Lower leg skin (tissue), 4 donors: ENCODE results near the gene OSM. TPM values are rescaled to one million over a fixed set of nuclear protein-coding genes. Genes with fewer than 3 reads are reported as not detected.

Experiments used
- DNase-seq, 2 donors: peaks; one replicate each; pipeline ENCODE4 v3.0.0-alpha.2; 2019; ENCODE audit warnings: low spot score in 2 of 2
- H3K4me3 ChIP-seq: fragments of 200-600 bp; sonication (generic); 2 replicates; pipeline ENCODE4 v1.5.1; 2017; ENCODE audit warnings: mild to moderate bottlenecking, low read depth; ENCODE audit not compliant: poor library complexity, severe bottlenecking
- POLR2A ChIP-seq, 2 donors: fragments of 450-650 bp; IDR thresholded peaks; one replicate each; pipeline ENCODE4 v1.6.1; 2016 to 2017; ENCODE audit warnings: antibody characterized with exemption in 2 of 2, mild to moderate bottlenecking in 1 of 2, moderate library complexity in 1 of 2
- WGBS, 2 donors: methylation state at CpG; one replicate each; pipeline ENCODE4 v1.1.5; 2018; 5-methylcytosine and 5-hydroxymethylcytosine counted together
- intact Hi-C: fragments of 100-400 bp; cut with DNase I; formaldehyde crosslinking; loops from one replicate; pipeline ENCODE4 v1.15.0; 2023; ENCODE audit warnings: low total_unique reads
- total RNA-seq, 4 donors: library from RNA; depleted of rRNA; stranded (reverse); fragments of >200 nt; gene quantifications; one replicate each; pipeline ENCODE4 v1.1.0, GENCODE V29; 2016
- TF ChIP-seq, protein P1 (sequence below), 3 donors: fragments of 450-650 bp; IDR thresholded peaks; one replicate each; pipeline ENCODE4 v1.5.1; 2016; ENCODE audit warnings: antibody characterized with exemption in 3 of 3, mild to moderate bottlenecking in 3 of 3, moderate library complexity in 2 of 3

Gene OSM
- total RNA-seq, 4 donors from 2014 or later: 0.27 to 0.34 (median 0.29) TPM; not detected in 1

DNA sequence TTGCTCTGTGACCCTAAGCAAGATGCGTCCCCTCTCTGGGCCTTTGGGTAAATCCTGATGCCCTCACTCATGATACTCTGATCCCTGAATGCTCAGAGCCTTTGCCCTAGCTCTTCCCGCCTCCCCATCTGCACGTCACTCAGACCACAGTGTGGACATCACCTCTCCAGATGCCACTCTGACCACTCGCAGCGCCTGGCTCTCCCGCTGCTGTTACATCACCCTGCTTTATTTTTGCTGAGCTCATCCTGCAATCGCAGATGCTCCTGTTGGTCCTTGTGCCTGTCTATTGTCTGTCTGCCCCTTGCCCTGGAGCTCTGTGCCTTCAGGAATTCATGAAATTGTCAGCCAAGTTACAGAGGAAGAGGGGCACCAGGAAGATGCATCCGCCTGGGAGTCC, 5.5 kb downstream of the OSM start:
- no peak for DNase-seq
- 84 to 86% methylated on average over 8 of the region's 8 CpGs for WGBS, 2 donors
- no peak overlapping the region for H3K4me3 ChIP-seq
- intact Hi-C loops: loop anchor here (10.0 kb wide), 1 partner anchor 224 kb away; no protein-coding TSS in a partner anchor
- TF ChIP-seq POLR2A (IDR thresholded peaks at IDR 0.05): no peak
- TF ChIP-seq, protein P1, sequence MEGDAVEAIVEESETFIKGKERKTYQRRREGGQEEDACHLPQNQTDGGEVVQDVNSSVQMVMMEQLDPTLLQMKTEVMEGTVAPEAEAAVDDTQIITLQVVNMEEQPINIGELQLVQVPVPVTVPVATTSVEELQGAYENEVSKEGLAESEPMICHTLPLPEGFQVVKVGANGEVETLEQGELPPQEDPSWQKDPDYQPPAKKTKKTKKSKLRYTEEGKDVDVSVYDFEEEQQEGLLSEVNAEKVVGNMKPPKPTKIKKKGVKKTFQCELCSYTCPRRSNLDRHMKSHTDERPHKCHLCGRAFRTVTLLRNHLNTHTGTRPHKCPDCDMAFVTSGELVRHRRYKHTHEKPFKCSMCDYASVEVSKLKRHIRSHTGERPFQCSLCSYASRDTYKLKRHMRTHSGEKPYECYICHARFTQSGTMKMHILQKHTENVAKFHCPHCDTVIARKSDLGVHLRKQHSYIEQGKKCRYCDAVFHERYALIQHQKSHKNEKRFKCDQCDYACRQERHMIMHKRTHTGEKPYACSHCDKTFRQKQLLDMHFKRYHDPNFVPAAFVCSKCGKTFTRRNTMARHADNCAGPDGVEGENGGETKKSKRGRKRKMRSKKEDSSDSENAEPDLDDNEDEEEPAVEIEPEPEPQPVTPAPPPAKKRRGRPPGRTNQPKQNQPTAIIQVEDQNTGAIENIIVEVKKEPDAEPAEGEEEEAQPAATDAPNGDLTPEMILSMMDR (IDR thresholded peaks at IDR 0.05): no peak

DNA sequence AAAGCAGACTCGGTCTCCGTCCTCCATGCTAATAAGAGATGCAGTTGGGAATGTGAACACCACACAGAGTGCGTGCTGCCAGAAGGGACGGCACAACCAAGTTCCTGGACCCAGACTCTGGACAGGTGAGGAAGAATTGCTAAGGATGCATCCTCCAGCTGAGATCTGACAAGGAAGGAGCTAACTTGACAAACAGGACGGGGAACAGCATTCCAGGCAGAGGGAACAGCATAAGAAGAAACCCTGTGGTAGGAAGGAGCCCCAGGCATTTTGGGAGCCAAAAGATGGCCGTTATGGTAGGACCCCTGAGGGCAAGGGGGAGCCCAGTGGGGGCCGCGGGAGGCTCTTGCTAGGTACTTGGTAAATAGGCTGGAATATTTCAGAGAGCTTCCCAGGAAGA, 6.0 kb downstream of the OSM start:
- intact Hi-C loops: loop anchor here (10.0 kb wide), 1 partner anchor 224 kb away; no protein-coding TSS in a partner anchor
- H3K4me3 ChIP-seq: no peak overlapping the region
- WGBS, 2 donors: 80 to 82% methylated on average over 8 of the region's 8 CpGs
- TF ChIP-seq, protein P1 (IDR thresholded peaks at IDR 0.05): no peak
- TF ChIP-seq POLR2A (IDR thresholded peaks at IDR 0.05): no peak
- DNase-seq: no peak

DNA sequence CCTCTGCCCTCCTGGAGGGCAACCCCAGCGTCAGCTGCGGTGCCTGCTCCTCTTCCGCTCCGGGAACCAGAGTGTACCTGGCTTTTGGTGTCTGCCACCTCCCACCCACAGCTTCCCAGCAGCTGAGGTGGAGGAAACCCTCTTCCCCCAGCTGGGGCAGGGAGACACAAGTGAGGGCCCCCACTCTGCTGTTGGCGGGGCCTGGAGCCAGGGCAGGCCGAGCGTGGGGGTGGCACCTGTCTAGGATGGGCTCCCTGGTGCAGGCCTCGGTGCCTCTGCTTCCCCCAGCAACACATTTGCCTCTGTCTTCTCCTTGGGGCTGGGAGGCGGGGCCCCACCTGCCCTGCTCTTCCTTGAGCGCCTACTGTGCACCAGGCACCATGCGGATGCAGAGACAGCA, 6.4 kb downstream of the OSM start:
- intact Hi-C loops: loop anchor here (10.0 kb wide), 1 partner anchor 225 kb away; no protein-coding TSS in a partner anchor
- TF ChIP-seq, protein P1 (IDR thresholded peaks at IDR 0.05): no peak
- no peak for TF ChIP-seq POLR2A (IDR thresholded peaks at IDR 0.05)
- 94 to 96% methylated on average over 7 to 8 of the region's 11 CpGs for WGBS, 2 donors
- no peak overlapping the region for H3K4me3 ChIP-seq
- DNase-seq: no peak

DNA sequence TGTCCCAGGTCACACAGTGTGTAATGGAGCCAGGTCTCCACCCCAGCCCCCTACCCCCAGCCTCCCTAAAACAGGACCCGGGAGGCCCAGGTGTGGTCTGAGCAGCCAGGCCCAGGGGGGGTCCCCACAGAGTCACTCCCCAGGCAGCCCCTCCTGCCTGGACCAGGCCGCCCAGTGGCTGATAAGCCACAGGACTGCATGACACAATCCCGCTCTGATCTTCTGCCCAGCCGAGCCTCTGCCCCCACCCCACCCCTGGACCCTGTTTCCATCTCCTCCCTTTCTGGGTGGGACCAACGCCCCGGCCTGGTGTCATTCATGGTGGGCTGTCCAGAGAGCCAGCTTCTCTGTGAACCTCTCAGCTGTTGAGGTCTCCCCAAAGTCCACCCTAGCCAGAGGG, 12.3 kb downstream of the OSM start:
- no peak overlapping the region for H3K4me3 ChIP-seq
- no peak for DNase-seq
- intact Hi-C loops: no loop called here
- no peak for TF ChIP-seq POLR2A (IDR thresholded peaks at IDR 0.05)
- TF ChIP-seq, protein P1 (IDR thresholded peaks at IDR 0.05): no peak
- 76 to 87% methylated on average over 5 to 6 of the region's 6 CpGs for WGBS, 2 donors

DNA sequence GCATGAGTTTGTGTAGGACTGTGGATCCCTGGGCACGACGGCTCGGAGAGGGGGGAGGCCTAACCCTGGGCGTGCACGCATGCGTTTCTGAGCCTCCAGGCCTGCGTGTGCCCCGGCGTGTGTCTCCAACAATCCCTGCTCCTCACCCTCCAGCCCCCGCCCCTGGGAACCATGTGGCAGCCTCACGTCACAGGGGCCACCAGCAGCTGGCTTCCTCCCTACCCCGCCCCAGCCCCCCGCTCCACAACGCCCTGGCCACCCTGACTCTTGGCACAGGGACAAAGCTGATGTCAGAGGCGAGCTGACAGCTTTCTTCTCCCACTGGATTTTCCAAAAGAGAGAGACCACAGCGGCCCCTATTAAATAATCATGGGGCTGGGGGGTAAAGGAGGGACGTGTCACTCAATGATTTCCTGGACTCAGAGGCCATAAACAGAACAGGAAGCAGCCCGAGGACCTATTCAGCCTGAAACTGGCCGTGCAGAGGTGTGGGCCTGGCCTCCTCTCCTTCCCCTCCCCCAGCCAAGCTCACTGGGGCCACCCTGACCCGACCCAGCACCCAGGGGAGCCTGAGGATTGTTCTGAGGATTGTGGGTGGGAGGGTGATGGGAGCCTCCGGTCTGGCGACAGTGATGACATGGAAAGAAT, 13.3 kb downstream of the OSM start:
- DNase-seq: peak in 1 of 2 donors; percentile 93
- TF ChIP-seq, protein P1 (IDR thresholded peaks at IDR 0.05): no peak
- TF ChIP-seq POLR2A (IDR thresholded peaks at IDR 0.05): no peak
- no peak overlapping the region for H3K4me3 ChIP-seq
- intact Hi-C loops: no loop called here
- 11 to 12% methylated on average over 11 to 15 of the region's 22 CpGs for WGBS, 2 donors
